Activated CD4-positive, alpha-beta T cell treated with anti-CD3 and anti-CD28 coated beads for 48 hours (primary cell): ENCODE data around the gene ASMT.
A peak's percentile ranks its signal among the peaks of the same experiment; 100 is the strongest.
"Not testable (repeated sequence)": the region's sequence is repeated elsewhere in the genome, so short reads cannot be mapped to it uniquely, and the experiment has no call there.

Experiments
- DNase-seq: peaks from one replicate; pipeline ENCODE4 v3.0.0-alpha.2; 2020

ASMT gene

GRCh38 chrX:1652011-1652811 lies 37.4 kb downstream of the ASMT start:
- DNase-seq = peak; percentile 45

- DNase-seq = no peak
Measured at GRCh38 chrX:1656379-1656778, 41.5 kb downstream of the ASMT start.

GRCh38 chrX:1657367-1658070 lies 42.7 kb downstream of the ASMT start:
- DNase-seq = peak; percentile 71

- DNase-seq = peak; percentile 25
Measured at GRCh38 chrX:1658071-1658491, 43.2 kb downstream of the ASMT start.

GRCh38 chrX:1659664-1660461 lies 45.0 kb downstream of the ASMT start:
- DNase-seq = no peak

- DNase-seq = peak; percentile 95
Measured at GRCh38 chrX:1661048-1661921, 46.4 kb downstream of the ASMT start.

- no peak for DNase-seq
Measured at GRCh38 chrX:1661922-1662221, 47.0 kb downstream of the ASMT start.

- DNase-seq = no peak
Measured at GRCh38 chrX:1667566-1667965, 52.7 kb downstream of the ASMT start.

GRCh38 chrX:1673337-1673736 lies 58.5 kb downstream of the ASMT start:
- DNase-seq = peak; percentile 67

GRCh38 chrX:1676866-1677265 lies 62.0 kb downstream of the ASMT start:
- no peak for DNase-seq

GRCh38 chrX:1679238-1679637 lies 64.4 kb downstream of the ASMT start:
- peak; percentile 52 for DNase-seq

GRCh38 chrX:1681439-1681838 lies 66.6 kb downstream of the ASMT start:
- DNase-seq = no peak

- DNase-seq = not testable (repeated sequence)
Measured at GRCh38 chrX:1681856-1682255, 67.0 kb downstream of the ASMT start.

GRCh38 chrX:1682501-1682900 lies 67.6 kb downstream of the ASMT start:
- DNase-seq = not testable (repeated sequence)

GRCh38 chrX:1684883-1685282 lies 70.0 kb downstream of the ASMT start:
- not testable (repeated sequence) for DNase-seq

GRCh38 chrX:1685444-1685880 lies 70.6 kb downstream of the ASMT start:
- DNase-seq = not testable (repeated sequence)

- no peak for DNase-seq
Measured at GRCh38 chrX:1686642-1687041, 71.8 kb downstream of the ASMT start.
